Mucosa of stomach (tissue), 1 donor: ENCODE measurements around the gene VSNL1.

Source experiments
- H3K27me3 ChIP-seq: one replicate; pipeline ENCODE4 v1.7.0; 2013; ENCODE audit warnings: mild to moderate bottlenecking, low read length; ENCODE audit not compliant: control insufficient read depth, insufficient read depth
- H3K36me3 ChIP-seq: one replicate; pipeline ENCODE4 v1.7.0; 2013; ENCODE audit warnings: low read length; ENCODE audit not compliant: control insufficient read depth, insufficient read depth
- H3K4me1 ChIP-seq: one replicate; pipeline ENCODE4 v1.7.0; 2013; ENCODE audit warnings: mild to moderate bottlenecking, low read length; ENCODE audit not compliant: control insufficient read depth, insufficient read depth
- H3K4me3 ChIP-seq: one replicate; pipeline ENCODE4 v1.7.0; 2013; ENCODE audit warnings: low read length
- H3K9ac ChIP-seq: one replicate; pipeline ENCODE4 v1.7.0; 2013; ENCODE audit warnings: mild to moderate bottlenecking, low read length, moderate library complexity
- H3K9me3 ChIP-seq: one replicate; pipeline ENCODE4 v1.7.0; 2013; ENCODE audit warnings: mild to moderate bottlenecking, low read length, moderate library complexity; ENCODE audit not compliant: control insufficient read depth
- donor health status: Pancreatic carcinoma.

VSNL1 gene

DNA sequence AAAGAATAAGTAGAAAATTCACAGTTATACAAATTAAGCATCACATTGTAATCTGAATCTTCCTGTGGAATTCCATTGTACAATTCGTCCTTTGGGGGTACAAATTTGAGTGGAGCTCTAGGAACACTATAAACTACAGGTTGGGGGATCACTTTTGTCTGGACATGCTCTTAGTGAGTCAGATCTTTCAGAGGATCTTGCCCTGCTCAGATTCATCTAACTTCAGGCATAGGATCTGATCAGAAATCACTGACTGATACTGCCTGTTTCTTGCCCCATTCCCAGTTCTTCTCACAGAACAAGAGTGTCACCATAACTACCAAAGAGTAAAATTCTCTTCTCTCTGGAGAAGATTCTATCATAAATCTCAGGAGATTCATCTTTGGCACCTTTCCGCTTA, 10.7 kb upstream of the VSNL1 start:
- H3K36me3 ChIP-seq: no peaks in the 10 kb centered on the region
- H3K4me1 ChIP-seq: no peaks in the 10 kb centered on the region
- H3K27me3 ChIP-seq: no peaks in the 10 kb centered on the region
- H3K9ac ChIP-seq: no peak overlapping the region
- H3K4me3 ChIP-seq: no peak overlapping the region
- H3K9me3 ChIP-seq: no peaks in the 10 kb centered on the region

DNA sequence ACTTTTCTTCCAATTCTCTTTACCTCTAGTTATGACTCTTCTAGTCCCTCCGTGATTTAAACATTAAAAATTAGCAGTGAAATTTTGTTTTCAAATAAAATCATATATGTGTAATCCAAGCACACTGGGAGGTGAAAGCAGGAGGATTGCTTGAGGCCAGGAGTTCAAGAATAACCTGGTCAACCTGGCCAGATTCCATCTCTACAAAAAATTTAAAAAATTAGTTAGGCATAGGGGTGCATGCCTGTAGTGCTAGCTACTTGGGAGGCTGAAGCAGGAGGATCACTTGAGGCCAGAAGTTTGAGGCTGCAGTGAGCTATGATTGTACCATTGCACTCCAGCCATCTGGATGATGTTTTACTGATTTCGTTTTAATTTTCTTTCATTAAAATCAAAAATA, 7.0 kb upstream of the VSNL1 start:
- Histone ChIP-seq H3K9ac (no peak overlapping the region), H3K4me1 (no peaks in the 10 kb centered on the region), H3K9me3 (no peaks in the 10 kb centered on the region), H3K27me3 (no peaks in the 10 kb centered on the region), H3K36me3 (no peaks in the 10 kb centered on the region), H3K4me3 (no peak overlapping the region)

DNA sequence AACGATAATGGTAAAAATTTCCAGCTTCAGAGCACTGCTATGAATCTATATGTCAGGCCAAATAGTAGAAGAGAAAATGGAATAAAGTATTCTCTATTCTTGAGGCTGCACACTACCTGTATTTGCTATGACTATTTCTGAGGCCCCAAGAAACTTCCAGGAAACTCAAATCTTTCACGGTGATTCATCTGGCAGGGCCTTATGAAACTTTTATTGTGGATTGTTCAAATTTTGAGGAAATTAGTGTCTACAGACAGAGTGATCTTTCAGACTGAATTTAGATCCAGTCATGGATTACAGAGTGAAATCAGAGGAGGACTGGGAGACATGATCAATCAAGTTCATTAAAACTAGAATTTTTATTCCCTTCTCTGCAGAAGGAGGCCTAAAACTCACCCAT, 4.1 kb upstream of the VSNL1 start:
- Histone ChIP-seq H3K9ac (no peak overlapping the region), H3K4me3 (no peak overlapping the region), H3K36me3 (no peaks in the 10 kb centered on the region), H3K9me3 (no peaks in the 10 kb centered on the region), H3K4me1 (no peaks in the 10 kb centered on the region), H3K27me3 (peaks cover under 1% of the 10 kb centered on the region)

DNA sequence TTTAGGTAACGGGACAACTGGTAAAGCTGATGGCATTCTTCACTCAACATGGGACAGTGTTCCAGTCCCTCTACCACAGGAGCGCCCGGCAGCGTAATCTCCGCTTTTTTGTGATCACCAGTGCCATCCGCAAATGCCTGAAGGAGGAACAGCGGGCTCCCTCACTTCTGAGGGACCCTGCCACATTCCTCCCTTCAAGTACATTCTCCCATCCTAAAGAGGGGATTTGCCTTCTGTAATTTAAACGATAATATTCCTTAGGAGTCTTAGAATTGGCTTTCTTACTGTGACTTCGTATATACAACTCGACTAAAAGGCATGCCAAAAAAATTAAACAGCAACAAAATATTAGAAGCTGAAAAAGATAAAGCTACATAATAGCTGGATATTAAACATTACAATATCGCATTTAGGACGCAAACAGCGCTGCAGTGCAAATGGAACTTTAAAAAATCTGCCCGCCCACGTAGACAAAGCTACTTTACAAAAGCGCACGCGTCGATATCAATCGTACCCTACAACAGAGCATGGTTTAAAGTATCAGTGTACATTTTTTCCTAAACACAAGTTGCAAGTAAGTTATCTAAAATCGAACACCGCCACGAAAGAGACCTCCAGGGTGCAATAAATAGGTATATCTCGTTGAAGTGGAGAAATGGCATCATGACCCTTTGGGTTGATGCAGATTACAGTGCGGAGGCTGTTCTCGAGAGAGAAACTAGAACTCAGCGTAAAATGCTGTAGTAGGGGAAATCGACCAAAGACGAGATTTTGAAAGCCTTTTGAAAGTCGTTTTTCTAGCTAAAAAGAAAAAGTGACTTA, 2.3 kb upstream of the VSNL1 start:
- peak overlapping the region; percentile 37 for H3K4me3 ChIP-seq
- peak overlapping the region; percentile 80 for H3K9ac ChIP-seq
- no peaks in the 10 kb centered on the region for H3K36me3 ChIP-seq
- H3K9me3 ChIP-seq: no peaks in the 10 kb centered on the region
- peaks cover 5% of the 10 kb centered on the region for H3K27me3 ChIP-seq
- H3K4me1 ChIP-seq: no peaks in the 10 kb centered on the region

DNA sequence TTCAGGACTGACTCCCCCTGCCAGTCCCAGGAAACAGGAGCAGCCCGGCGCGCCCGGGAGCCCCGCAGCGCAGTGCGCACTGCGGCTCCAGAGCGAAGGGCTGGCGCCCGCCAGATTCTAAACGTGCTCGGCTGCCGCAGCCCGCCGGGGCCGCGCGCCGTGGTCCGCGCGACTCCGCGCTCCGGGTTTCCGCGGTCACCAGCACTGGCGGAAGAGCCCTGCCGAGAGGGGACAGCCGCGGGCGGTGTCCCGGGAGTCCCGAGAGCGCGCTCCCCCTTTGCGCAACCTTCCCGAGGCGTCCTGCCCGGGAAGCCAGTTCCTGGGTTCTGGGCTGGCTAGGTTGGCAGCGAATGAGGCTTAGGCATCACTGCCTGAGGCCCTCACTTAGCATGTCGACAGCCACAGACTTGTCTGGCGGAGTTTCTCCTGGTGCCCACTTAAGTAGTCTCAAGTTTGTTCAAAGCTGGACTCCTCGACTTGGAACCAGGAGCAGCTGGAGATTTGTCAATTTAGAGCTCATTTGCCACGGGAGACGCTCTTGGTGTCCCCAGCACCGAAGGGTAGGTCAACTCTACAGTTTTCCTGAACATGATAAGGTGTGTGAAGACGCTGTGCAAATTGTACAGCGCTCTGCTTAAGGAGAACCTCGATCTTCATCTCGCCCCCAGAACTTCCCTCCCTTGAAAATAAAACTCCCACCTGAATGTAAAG, 1.5 kb upstream of the VSNL1 start:
- no peaks in the 10 kb centered on the region for H3K4me1 ChIP-seq
- no peaks in the 10 kb centered on the region for H3K9me3 ChIP-seq
- peak overlapping the region; percentile 80 for H3K9ac ChIP-seq
- H3K36me3 ChIP-seq: no peaks in the 10 kb centered on the region
- H3K4me3 ChIP-seq: peak overlapping the region; percentile 75
- peaks cover 5% of the 10 kb centered on the region for H3K27me3 ChIP-seq

DNA sequence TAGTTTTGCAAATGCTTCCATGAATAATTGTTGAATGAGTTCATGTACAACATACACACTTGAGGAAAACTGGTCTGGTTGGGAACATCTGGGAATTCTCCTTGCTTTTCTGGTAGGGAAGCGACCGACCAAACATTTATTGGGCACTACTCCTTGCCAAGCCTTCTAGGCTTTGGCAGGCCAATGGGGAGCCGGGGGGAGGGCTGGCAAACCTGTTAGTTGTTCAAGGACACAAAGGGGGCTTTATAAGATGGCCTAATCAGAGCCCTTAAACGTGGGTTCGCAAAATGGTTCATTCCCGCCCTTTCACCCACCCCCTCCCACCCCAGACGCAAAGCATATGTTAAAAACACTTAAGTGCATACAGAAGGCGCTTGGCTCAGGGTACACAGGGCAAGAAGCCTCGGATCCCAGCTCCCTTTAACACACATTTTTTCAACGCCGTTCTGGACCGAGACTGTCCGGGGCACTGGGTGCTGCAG, 844 bp upstream of the VSNL1 start:
- Histone ChIP-seq H3K4me1 (no peaks in the 10 kb centered on the region), H3K9ac (peak overlapping the region; percentile 80), H3K4me3 (peak overlapping the region; percentile 75), H3K27me3 (peaks cover 5% of the 10 kb centered on the region), H3K36me3 (no peaks in the 10 kb centered on the region), H3K9me3 (no peaks in the 10 kb centered on the region)

DNA sequence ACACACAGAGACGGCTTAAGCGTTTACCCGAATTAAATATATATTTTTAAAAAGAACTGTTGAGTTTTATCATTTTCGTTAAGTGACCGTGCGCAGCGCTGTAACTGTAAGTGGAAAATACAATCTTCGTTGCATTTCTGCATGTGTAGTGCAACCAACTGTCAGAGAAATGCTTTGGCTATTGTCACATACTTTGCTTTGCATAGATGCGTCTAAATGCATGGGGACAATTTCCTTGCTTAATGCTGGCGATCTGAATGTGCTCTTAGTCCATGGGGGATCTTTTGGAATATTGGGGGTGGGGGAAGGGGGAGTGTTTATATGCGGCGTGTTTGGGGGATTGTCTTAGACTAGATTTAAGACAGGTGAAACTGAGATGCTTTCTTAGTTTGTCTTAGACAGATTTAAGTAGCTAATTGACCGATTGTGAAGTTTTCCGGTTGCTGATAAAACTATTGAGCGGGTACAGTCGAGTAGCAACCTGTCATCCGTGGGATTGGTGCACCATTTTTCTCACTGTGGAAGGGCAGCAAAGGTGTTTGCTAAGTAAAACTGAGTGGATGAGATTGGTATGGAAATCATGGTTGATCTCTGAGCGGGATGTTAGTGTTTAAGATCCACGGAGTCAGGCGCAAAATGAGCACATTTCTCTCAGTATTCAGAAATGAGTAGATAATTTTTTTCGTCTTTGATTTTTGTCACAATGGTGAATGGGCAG, 476 bp downstream of the VSNL1 start:
- H3K9ac ChIP-seq: peak overlapping the region; percentile 80
- H3K4me3 ChIP-seq: peak overlapping the region; percentile 75
- H3K4me1 ChIP-seq: no peaks in the 10 kb centered on the region
- no peaks in the 10 kb centered on the region for H3K9me3 ChIP-seq
- no peaks in the 10 kb centered on the region for H3K36me3 ChIP-seq
- H3K27me3 ChIP-seq: peaks cover 5% of the 10 kb centered on the region

DNA sequence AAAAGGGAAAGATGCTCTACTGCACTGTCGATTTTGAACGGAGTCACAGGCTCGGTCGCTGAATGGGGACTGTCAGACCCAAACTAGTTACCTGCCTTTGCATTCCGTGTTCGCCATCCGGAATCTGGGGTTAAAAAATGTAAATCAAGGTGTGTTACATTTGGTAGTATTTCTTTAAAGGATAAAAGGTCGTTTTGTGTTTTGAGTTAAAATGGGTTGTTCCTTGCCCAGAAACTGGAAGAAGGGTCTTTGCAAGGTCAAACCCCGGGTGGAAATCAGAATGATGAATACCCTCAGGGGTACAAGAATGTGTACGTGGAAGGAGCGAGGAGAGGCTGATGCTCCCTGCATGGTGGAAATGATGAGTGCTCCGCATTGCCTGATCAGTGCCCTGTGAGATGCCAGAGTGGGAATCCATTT, 1.0 kb downstream of the VSNL1 start:
- Histone ChIP-seq H3K27me3 (peaks cover 5% of the 10 kb centered on the region), H3K4me3 (peak overlapping the region; percentile 29), H3K9ac (no peak overlapping the region), H3K4me1 (no peaks in the 10 kb centered on the region), H3K9me3 (no peaks in the 10 kb centered on the region), H3K36me3 (no peaks in the 10 kb centered on the region)

DNA sequence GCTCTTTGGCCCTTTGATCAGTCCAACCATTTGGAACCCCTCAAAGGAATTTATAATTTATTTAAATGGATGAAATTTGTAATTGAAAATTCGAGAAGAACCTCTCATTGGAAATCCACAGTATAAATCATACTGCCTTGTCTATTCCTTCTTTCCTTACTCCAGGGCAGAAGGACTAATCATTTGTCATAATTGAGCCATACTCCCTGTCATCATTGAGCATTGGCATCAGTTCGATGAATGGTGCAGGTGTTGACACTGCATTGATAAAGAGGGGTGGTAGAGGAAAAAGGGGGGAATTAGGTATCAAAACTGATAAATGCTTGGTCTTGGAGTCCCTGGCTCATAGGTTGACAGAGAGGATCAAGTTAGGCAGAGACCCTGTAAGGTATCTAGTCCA, 2.0 kb downstream of the VSNL1 start:
- Histone ChIP-seq H3K36me3 (no peaks in the 10 kb centered on the region), H3K4me1 (no peaks in the 10 kb centered on the region), H3K4me3 (no peak overlapping the region), H3K9ac (no peak overlapping the region), H3K9me3 (no peaks in the 10 kb centered on the region), H3K27me3 (peaks cover 5% of the 10 kb centered on the region)

DNA sequence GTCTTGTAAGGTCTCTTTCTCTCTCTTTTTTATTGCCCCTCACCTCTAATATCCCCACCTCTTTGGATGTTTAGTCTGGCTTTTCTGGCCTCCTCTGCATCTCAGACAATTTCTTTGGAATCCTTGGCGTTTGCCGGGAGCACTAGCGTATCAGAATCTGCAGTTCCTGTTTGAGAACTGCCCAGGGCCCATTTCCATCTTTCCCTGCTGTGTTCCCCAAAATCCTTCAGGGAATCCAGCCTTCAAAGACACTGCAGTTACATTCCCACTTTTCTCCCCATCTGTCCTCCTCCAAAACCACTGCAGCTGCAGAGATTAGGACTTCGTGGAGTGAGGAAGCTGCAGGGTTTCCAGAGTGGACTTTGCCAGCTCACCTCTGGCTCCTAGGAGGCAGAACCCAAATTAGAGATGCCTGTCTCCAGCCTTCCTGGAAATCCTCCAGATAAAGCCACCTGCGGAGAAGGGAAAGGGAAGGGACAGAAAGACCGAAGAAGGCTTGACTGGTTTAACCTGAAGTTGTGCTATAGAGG, 2.7 kb downstream of the VSNL1 start:
- no peaks in the 10 kb centered on the region for H3K9me3 ChIP-seq
- no peak overlapping the region for H3K4me3 ChIP-seq
- no peaks in the 10 kb centered on the region for H3K36me3 ChIP-seq
- H3K9ac ChIP-seq: no peak overlapping the region
- peaks cover 5% of the 10 kb centered on the region for H3K27me3 ChIP-seq
- no peaks in the 10 kb centered on the region for H3K4me1 ChIP-seq

DNA sequence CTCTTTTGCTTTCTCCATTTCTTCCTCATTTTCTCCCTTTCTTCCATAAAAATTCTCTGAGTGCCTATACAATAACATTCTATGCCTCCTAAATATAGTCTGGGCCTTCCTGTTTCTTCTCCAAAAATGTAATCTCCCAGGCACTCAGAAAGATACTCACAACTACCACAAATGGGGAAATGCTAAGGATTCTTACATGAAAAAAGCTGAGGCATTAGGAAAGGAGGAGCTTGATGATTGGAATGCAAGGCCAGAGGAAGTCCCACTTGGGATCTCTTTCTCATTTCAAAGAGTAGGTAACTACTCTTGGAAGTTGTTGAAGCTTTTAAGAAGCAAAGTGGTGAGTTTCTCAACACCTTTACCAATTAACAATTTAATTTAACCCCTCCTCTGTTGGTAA, 3.4 kb downstream of the VSNL1 start:
- Histone ChIP-seq H3K27me3 (peaks cover 5% of the 10 kb centered on the region), H3K4me3 (no peak overlapping the region), H3K9ac (no peak overlapping the region), H3K36me3 (no peaks in the 10 kb centered on the region), H3K9me3 (no peaks in the 10 kb centered on the region), H3K4me1 (no peaks in the 10 kb centered on the region)

DNA sequence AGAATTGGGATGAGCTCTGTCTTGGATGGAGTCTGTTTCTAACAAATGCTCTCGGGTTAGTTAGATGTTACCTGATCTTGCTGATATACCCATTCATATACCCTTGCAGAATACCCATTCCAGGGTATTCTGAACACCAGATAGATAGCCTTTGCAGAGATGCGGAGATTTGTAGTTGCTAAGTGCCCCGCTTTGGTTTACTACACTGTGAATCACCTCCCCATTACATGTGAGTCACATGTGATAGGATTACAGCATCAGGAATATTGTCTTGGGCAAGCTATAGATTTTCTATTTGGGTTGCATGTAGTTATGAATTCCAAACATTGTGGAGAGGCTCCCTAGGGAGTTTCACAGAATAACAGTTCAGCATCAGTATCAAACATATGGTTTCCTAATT, 3.8 kb downstream of the VSNL1 start:
- Histone ChIP-seq H3K36me3 (no peaks in the 10 kb centered on the region), H3K4me3 (no peak overlapping the region), H3K27me3 (peaks cover 5% of the 10 kb centered on the region), H3K9me3 (no peaks in the 10 kb centered on the region), H3K4me1 (no peaks in the 10 kb centered on the region), H3K9ac (no peak overlapping the region)
